Measurements from ENCODE around the gene SSTR1.
"Not testable (repeated sequence)": the region's sequence is repeated elsewhere in the genome, so short reads cannot be mapped to it uniquely, and the experiment has no call there.

- not testable (repeated sequence) for TF ChIP-seq POLR2A, CTCF (IDR thresholded peaks at IDR 0.05)
Measured at GRCh38 chr14:38190846-38191245, 16.9 kb upstream of the SSTR1 start.

Measured in Peyer's patch (tissue), 4 donors.